Measurements from ENCODE around the gene CFAP61. TPM values are rescaled to one million over a fixed set of nuclear protein-coding genes. Genes with fewer than 3 reads are reported as not detected.

Gene CFAP61
- polyA plus RNA-seq, 1 of the 3 experiments (the other 2 are of a cell fraction), result 0.26 TPM

DNA sequence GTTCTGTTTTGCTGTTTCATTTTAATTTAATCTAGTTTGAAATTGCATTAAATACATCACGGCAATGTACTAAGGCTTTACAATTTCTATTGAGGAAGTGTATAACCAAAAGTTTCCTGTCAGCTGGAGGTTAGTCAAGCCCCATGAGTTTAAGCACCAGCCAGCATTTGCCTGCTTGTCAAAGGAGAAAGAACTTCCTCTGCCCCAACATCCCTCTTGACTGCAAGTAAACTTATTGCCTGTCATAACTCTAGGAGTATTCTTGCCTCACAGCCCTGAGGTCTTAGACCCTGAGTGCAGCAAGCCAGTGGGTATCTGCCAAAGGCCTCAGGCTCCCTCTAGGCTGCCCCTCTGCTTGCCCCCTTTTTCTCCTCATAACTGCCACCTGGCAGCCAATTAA lies 208.8 kb downstream of the CFAP61 start (continued):
- TF ChIP-seq SIN3A (IDR thresholded peaks at IDR 0.05; ENCODE audit: borderline replicate concordance, low read depth, low read length) (no peak), TAF1 (IDR thresholded peaks at IDR 0.05; ENCODE audit: borderline replicate concordance, low read depth, low read length) (no peak)
- TF ChIP-seq, protein P1, sequence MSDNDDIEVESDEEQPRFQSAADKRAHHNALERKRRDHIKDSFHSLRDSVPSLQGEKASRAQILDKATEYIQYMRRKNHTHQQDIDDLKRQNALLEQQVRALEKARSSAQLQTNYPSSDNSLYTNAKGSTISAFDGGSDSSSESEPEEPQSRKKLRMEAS (IDR thresholded peaks at IDR 0.05; ENCODE audit: low read depth), result no peak

GRCh38 chr20:20265210-20265609 lies 212.9 kb downstream of the CFAP61 start:
- Histone ChIP-seq H3K27ac (ENCODE audit: low read depth in 2 of 2, low read length in 1 of 2) (no peak overlapping the region), H4K20me1 (ENCODE audit: insufficient read depth) (no peaks in the 10 kb centered on the region), H3K27me3 (ENCODE audit: insufficient read depth) (no peaks in the 10 kb centered on the region), H3F3A (replicated peaks; ENCODE audit: insufficient read depth) (no peaks in the 10 kb centered on the region), H3K79me2 (ENCODE audit: insufficient read depth) (no peaks in the 10 kb centered on the region), H3K4me2 (no peak overlapping the region), H3K9me3 (no peaks in the 10 kb centered on the region), H2AFZ (ENCODE audit: low read depth) (no peak overlapping the region), H3K36me3 (replicated peaks in 1 of 2; ENCODE audit: control insufficient read depth in 1 of 2, insufficient read depth in 2 of 2, low read length in 1 of 2) (no peaks in the 10 kb centered on the region), H3K9me2 (no peaks in the 10 kb centered on the region), H3K4me3 (ENCODE audit: low read depth in 2 of 2, low read length in 1 of 2) (no peak overlapping the region), H3K4me1 (ENCODE audit: control insufficient read depth in 1 of 2, insufficient read depth in 2 of 2, low read depth in 1 of 2, low read length in 1 of 2) (no peaks in the 10 kb centered on the region), H3K9ac (no peak overlapping the region)
- ChIA-PET CTCF (interaction anchor here (1.3 kb wide), 1 partner anchor 29 kb away, joined by 5 read pairs; no protein-coding TSS in a partner anchor), POLR2A (no interaction called here)
- TF ChIP-seq RCOR1 (IDR thresholded peaks at IDR 0.05; ENCODE audit: low read length) (no peak), FOSL2 (IDR thresholded peaks at IDR 0.05; ENCODE audit: borderline replicate concordance, low read depth) (no peak), NRF1 (IDR thresholded peaks at IDR 0.05; ENCODE audit: low read depth, low read length) (no peak), SMC3 (IDR thresholded peaks at IDR 0.05; ENCODE audit: low read depth, low read length) (no peak), RXRA (IDR thresholded peaks at IDR 0.05; ENCODE audit: borderline replicate concordance, low read depth) (no peak), YY1 (IDR thresholded peaks at IDR 0.05; ENCODE audit: low read depth) (no peak), GABPA (IDR thresholded peaks at IDR 0.05; ENCODE audit: low read depth) (no peak), FOXM1 (IDR thresholded peaks at IDR 0.05; ENCODE audit: low read depth) (no peak), REST (IDR thresholded peaks at IDR 0.05; ENCODE audit: low read depth, low read length) (no peak), JUND (IDR thresholded peaks at IDR 0.05) (no peak), RFX5 (IDR thresholded peaks at IDR 0.05; ENCODE audit: low read length) (no peak), IRF3 (IDR thresholded peaks at IDR 0.05; ENCODE audit: low read depth, low read length) (no peak), FOXJ3 (CRISPR knock-in tag; IDR thresholded peaks at IDR 0.05) (no peak), NFIC (IDR thresholded peaks at IDR 0.05; ENCODE audit: borderline replicate concordance) (no peak), TCF12 (IDR thresholded peaks at IDR 0.05) (no peak), GATA2 (CRISPR knock-in tag; IDR thresholded peaks at IDR 0.05) (no peak), SIN3A (IDR thresholded peaks at IDR 0.05; ENCODE audit: borderline replicate concordance, low read depth, low read length) (no peak), EP300 (IDR thresholded peaks at IDR 0.05; ENCODE audit: borderline replicate concordance in 1 of 2, low read depth in 1 of 2, low read length in 1 of 2) (no peak)
- TF ChIP-seq, protein P1 (IDR thresholded peaks at IDR 0.05; ENCODE audit: low read depth), result no peak
- TF ChIP-seq, protein P2, sequence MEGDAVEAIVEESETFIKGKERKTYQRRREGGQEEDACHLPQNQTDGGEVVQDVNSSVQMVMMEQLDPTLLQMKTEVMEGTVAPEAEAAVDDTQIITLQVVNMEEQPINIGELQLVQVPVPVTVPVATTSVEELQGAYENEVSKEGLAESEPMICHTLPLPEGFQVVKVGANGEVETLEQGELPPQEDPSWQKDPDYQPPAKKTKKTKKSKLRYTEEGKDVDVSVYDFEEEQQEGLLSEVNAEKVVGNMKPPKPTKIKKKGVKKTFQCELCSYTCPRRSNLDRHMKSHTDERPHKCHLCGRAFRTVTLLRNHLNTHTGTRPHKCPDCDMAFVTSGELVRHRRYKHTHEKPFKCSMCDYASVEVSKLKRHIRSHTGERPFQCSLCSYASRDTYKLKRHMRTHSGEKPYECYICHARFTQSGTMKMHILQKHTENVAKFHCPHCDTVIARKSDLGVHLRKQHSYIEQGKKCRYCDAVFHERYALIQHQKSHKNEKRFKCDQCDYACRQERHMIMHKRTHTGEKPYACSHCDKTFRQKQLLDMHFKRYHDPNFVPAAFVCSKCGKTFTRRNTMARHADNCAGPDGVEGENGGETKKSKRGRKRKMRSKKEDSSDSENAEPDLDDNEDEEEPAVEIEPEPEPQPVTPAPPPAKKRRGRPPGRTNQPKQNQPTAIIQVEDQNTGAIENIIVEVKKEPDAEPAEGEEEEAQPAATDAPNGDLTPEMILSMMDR (IDR thresholded peaks at IDR 0.05), result no peak
- no peak for DNase-seq
- 32% methylated on average over 2 of the region's 2 CpGs for WGBS (ENCODE audit: low lambda C conversion rate)
